Sigmoid colon (tissue), 7 donors: ENCODE results near the gene HDHD2. TPM values are rescaled to one million over a fixed set of nuclear protein-coding genes. Genes with fewer than 3 reads are reported as not detected.

Source experiments
- DNase-seq: peaks from one replicate; pipeline ENCODE4 v3.0.0-alpha.2; 2019
- H3K27ac ChIP-seq, 4 donors: fragments of 200-600 bp; sonication (generic); one replicate each; pipeline ENCODE4 v1.5.1; 2016 to 2019; ENCODE audit warnings: mild to moderate bottlenecking in 1 of 4
- H3K27me3 ChIP-seq, 3 donors: fragments of 200-600 bp; sonication (generic); one replicate each; pipeline ENCODE4 v1.5.1; 2019; ENCODE audit warnings: mild to moderate bottlenecking in 1 of 3
- H3K36me3 ChIP-seq, 4 donors: fragments of 200-600 bp; sonication (generic); one replicate each; pipeline ENCODE4 v1.5.1; 2016 to 2019
- H3K4me1 ChIP-seq, 4 donors: fragments of 200-600 bp; sonication (generic); one replicate each; pipeline ENCODE4 v1.5.1; 2017 to 2019
- H3K4me3 ChIP-seq, 4 donors: fragments of 200-600 bp; sonication (generic); one replicate each; pipeline ENCODE4 v1.5.1; 2017 to 2019; ENCODE audit warnings: mild to moderate bottlenecking in 2 of 4, moderate library complexity in 1 of 4
- H3K9me3 ChIP-seq, 4 donors: fragments of 200-600 bp in 3 of 4; sonication (generic) in 3 of 4; one replicate each; pipeline versions ENCODE4 v1.5.1 to v1.6.1; 2013 to 2019
- CTCF ChIP-seq, 4 experiments: fragments of 450-650 bp in 3 of 4; fragments of 200-600 bp in 1 of 4; IDR thresholded peaks; one replicate each; pipeline ENCODE4 v1.5.1; 2016 to 2019; ENCODE audit warnings: antibody characterized with exemption in 4 of 4, mild to moderate bottlenecking in 3 of 4, moderate library complexity in 2 of 4
- EP300 ChIP-seq, 4 donors: sonication (generic); formaldehyde crosslinking; IDR thresholded peaks; one replicate each; pipeline ENCODE4 v1.6.1; 2017; ENCODE audit warnings: antibody characterized with exemption in 4 of 4
- POLR2A ChIP-seq, 2 donors: fragments of 450-650 bp; IDR thresholded peaks; one replicate each; pipeline ENCODE4 v1.6.1; 2016; ENCODE audit warnings: antibody characterized with exemption in 2 of 2, mild to moderate bottlenecking in 2 of 2, moderate library complexity in 2 of 2
- POLR2AphosphoS5 ChIP-seq, 4 donors: sonication (generic); formaldehyde crosslinking; IDR thresholded peaks; one replicate each; pipeline ENCODE4 v1.6.1; 2017; ENCODE audit warnings: antibody characterized with exemption in 4 of 4
- WGBS, 2 donors: extraction: QIAGEN DNeasy Blood & Tissue Kit; methylation state at CpG; one replicate each; pipeline ENCODE4 v1.1.7; 2013; 5-methylcytosine and 5-hydroxymethylcytosine counted together
- intact Hi-C: fragments of 100-400 bp; cut with DNase I; formaldehyde crosslinking; loops from one replicate; pipeline ENCODE4 v1.15.1; 2023
- polyA plus RNA-seq, 3 donors: library from polyadenylated mRNA; stranded (reverse); fragments of 200-250 nt; gene quantifications; one replicate each; pipeline ENCODE4 v1.2.3, GENCODE V29; 2013
- total RNA-seq, 4 donors: library from RNA; depleted of rRNA; stranded (reverse); fragments of >200 nt; gene quantifications; one replicate each; pipeline ENCODE4 v1.1.0, GENCODE V29; 2016
- donor health status: healthy with polysubstance abuse.
- donor health status: Bipolar disorder and iron deficiency.
- donor health status: healthy.

Gene HDHD2
- total and polyA plus RNA-seq, 7 donors, result 21.0 to 34.0 (median 29.1) TPM

- peak overlapping the region; percentile 88 to 94 (median 90) for H3K27ac ChIP-seq
- TF ChIP-seq EP300 (IDR thresholded peaks at IDR 0.05) (no peak), POLR2A (IDR thresholded peaks at IDR 0.05) (no peak), POLR2AphosphoS5 (IDR thresholded peaks at IDR 0.05) (no peak), CTCF (IDR thresholded peaks at IDR 0.05) (no peak)
- 31% methylated on average over 12 of the region's 12 CpGs for WGBS, 2 donors
- DNase-seq, result no peak
- no peaks in the 10 kb centered on the region for H3K27me3 ChIP-seq
- H3K36me3 ChIP-seq, result peaks cover 0 to 12% (median under 1%) of the 10 kb centered on the region in 4 donors
- H3K4me3 ChIP-seq, result peak overlapping the region; percentile 66 to 73 (median 66)
- no peaks in the 10 kb centered on the region for H3K9me3 ChIP-seq
- intact Hi-C loops, result loop anchor here (1.0 to 10.0 kb wide), 2 partner anchors 27 to 785 kb away; partner anchors contain the start of genes IER3IP1 and SMAD2
- peaks cover 0 to 23% (median 18%) of the 10 kb centered on the region in 4 donors for H3K4me1 ChIP-seq
Observed at GRCh38 chr18:47149457-47150028, 757 bp downstream of the HDHD2 start.

DNA sequence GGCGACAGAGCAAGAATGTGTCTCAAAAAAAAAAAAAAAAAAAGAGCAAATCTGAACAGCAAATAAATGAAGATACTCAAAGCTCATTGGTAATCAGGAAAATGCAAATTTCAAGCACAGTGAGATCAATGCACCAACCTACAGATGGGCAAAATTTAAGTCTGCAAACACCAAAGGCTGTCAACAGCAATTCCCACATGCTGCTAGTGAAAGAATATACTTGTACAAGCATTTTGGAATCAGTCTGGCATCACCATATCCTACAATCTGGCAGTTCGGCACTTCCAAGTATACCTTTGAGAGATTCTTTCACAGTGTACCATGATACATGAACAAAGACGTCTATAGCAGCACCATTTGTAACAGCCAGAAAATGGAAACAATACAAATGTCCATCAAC, 4.1 kb downstream of the HDHD2 start:
- no peaks in the 10 kb centered on the region for H3K27me3 ChIP-seq
- H3K4me3 ChIP-seq, result no peak overlapping the region
- intact Hi-C loops, result no loop called here
- 94% methylated on average over 3 of the region's 3 CpGs for WGBS, 2 donors
- no peaks in the 10 kb centered on the region for H3K9me3 ChIP-seq
- H3K27ac ChIP-seq, result no peak overlapping the region
- no peak for TF ChIP-seq CTCF (IDR thresholded peaks at IDR 0.05)
- no peak for TF ChIP-seq EP300 (IDR thresholded peaks at IDR 0.05)
- no peak for TF ChIP-seq POLR2A (IDR thresholded peaks at IDR 0.05)
- no peak for TF ChIP-seq POLR2AphosphoS5 (IDR thresholded peaks at IDR 0.05)
- H3K36me3 ChIP-seq, result no peaks in the 10 kb centered on the region
- H3K4me1 ChIP-seq, result peaks cover 0 to 19% (median 15%) of the 10 kb centered on the region in 4 donors
- DNase-seq, result no peak

DNA sequence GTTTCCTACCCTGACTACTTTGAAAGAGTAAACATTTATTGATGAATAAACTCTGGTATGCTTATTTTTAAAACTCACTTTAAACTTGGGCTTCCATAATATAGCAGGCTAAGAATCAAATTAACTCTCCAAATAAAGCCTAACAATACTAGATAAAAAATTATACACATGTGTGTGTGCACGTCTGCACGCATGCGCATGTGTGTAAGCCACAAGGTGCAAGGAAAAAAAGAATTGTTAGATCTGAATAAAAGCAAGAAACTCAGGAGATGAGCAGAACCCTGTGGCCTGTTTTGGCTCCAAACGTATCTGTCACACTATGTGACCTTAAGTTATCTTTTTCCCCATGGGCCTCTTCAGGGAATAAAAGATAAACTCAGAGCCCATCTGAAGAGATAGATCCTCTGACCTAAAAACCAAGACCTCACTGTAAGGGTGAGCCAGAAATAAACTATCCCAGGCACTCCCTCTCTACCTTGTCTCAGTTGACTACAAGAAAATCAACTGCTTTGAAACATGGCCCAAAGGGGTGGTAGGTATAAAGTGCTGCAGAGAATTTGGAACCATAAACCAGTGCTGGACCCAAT, 6.3 kb downstream of the HDHD2 start:
- WGBS, 2 donors, result 95 to 98% methylated on average over 4 of the region's 4 CpGs

DNA sequence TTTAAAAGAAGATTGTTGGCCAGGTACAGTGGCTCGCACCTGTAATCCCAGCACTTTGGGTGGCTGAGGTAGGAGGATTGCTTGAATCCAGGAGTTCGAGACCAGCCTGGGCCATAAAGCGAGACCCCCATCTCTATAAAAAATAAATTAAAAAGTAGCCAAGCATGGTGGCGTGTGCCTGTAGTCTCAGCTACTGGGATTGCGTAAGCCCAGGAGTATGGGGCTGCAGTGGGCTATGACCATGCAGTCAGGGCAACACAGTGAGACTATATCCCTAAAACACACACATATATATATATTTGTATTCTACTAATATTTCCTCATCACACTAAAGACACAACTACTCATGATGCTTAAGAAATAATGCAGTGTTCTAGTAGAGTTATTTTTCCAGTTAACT, 7.1 kb downstream of the HDHD2 start:
- no peak for TF ChIP-seq CTCF (IDR thresholded peaks at IDR 0.05)
- no peak for TF ChIP-seq POLR2AphosphoS5 (IDR thresholded peaks at IDR 0.05)
- no peak for TF ChIP-seq EP300 (IDR thresholded peaks at IDR 0.05)
- TF ChIP-seq POLR2A (IDR thresholded peaks at IDR 0.05), result no peak
- no peaks in the 10 kb centered on the region for H3K4me1 ChIP-seq
- H3K36me3 ChIP-seq, result no peaks in the 10 kb centered on the region
- no peak overlapping the region for H3K4me3 ChIP-seq
- no peaks in the 10 kb centered on the region for H3K27me3 ChIP-seq
- no peak for DNase-seq
- no peak overlapping the region for H3K27ac ChIP-seq
- intact Hi-C loops, result no loop called here
- 98 to 100% methylated on average over 5 of the region's 5 CpGs for WGBS, 2 donors
- H3K9me3 ChIP-seq, result no peaks in the 10 kb centered on the region

More for the DNA sequence above, 6.3 kb downstream of the HDHD2 start:
- TF ChIP-seq POLR2AphosphoS5 (IDR thresholded peaks at IDR 0.05) (no peak), POLR2A (IDR thresholded peaks at IDR 0.05) (no peak), CTCF (IDR thresholded peaks at IDR 0.05) (no peak), EP300 (IDR thresholded peaks at IDR 0.05) (no peak)
- intact Hi-C loops, result no loop called here
- Histone ChIP-seq H3K4me1 (peaks cover 0 to 7% (median 3%) of the 10 kb centered on the region in 4 donors), H3K36me3 (no peaks in the 10 kb centered on the region), H3K4me3 (no peak overlapping the region), H3K27me3 (no peaks in the 10 kb centered on the region), H3K27ac (no peak overlapping the region), H3K9me3 (no peaks in the 10 kb centered on the region)
- no peak for DNase-seq
